SU-DHL-6 (cell line): ENCODE data around the gene LIN7B.
"Not testable (repeated sequence)": the region's sequence is repeated elsewhere in the genome, so short reads cannot be mapped to it uniquely, and the experiment has no call there.

Source experiments
- H2AFZ ChIP-seq: fragments of 200-600 bp; sonication (generic); 2 replicates; pipeline ENCODE4 v1.6.1; 2014; ENCODE audit warnings: low read depth, mild to moderate bottlenecking, moderate library complexity, mixed read lengths, antibody characterized with exemption, low read length; ENCODE audit not compliant: severe bottlenecking
- H3F3A ChIP-seq: fragments of 200-600 bp; shearing (Covaris generic); 2 replicates; pipeline ENCODE4 v1.6.0; 2016; ENCODE audit warnings: antibody characterized with exemption, mild to moderate bottlenecking; ENCODE audit not compliant: insufficient read depth
- H3K27ac ChIP-seq: fragments of 200-600 bp; sonication (generic); 2 replicates; pipeline ENCODE4 v1.5.1; 2016; ENCODE audit warnings: low read depth, mild to moderate bottlenecking, low read length, moderate library complexity, mixed read lengths
- H3K27me3 ChIP-seq: fragments of 200-600 bp; sonication (generic), shearing (Covaris generic); 2 replicates; pipeline ENCODE4 v1.6.0; 2014; ENCODE audit warnings: mild to moderate bottlenecking, low read length
- H3K36me3 ChIP-seq: fragments of 200-600 bp; sonication (generic); 2 replicates; pipeline ENCODE4 v1.6.1; 2014; ENCODE audit warnings: mild to moderate bottlenecking, low read length, mixed read lengths
- H3K4me2 ChIP-seq: fragments of 300-600, 200-600 bp; shearing (Covaris generic), sonication (generic); 2 replicates; pipeline ENCODE4 v1.6.0; 2014; ENCODE audit warnings: low read length, low read depth, mild to moderate bottlenecking; ENCODE audit not compliant: poor library complexity, severe bottlenecking
- H3K4me3 ChIP-seq: fragments of 200-600 bp; sonication (generic); 2 replicates; pipeline ENCODE4 v1.5.1; 2014; ENCODE audit warnings: antibody characterized with exemption, low read length, mild to moderate bottlenecking, mixed read lengths; ENCODE audit not compliant: insufficient read depth, poor library complexity, severe bottlenecking
- H3K79me2 ChIP-seq: fragments of 200-600 bp; sonication (generic); 2 replicates; pipeline ENCODE4 v1.6.1; 2014; ENCODE audit warnings: mild to moderate bottlenecking, low read length, moderate library complexity; ENCODE audit not compliant: insufficient read depth
- H3K9ac ChIP-seq: fragments of 200-600 bp; sonication (generic); 2 replicates; pipeline ENCODE4 v1.7.0; 2014; ENCODE audit warnings: mild to moderate bottlenecking, low read length
- H3K9me2 ChIP-seq: fragments of 200-600 bp; sonication (generic); replicated peaks from 2 replicates; pipeline ENCODE4 v1.6.1; 2014; ENCODE audit warnings: low read length; ENCODE audit not compliant: insufficient read depth
- H3K9me3 ChIP-seq: fragments of 200-600 bp; sonication (generic); 2 replicates; pipeline ENCODE4 v1.6.1; 2014; ENCODE audit warnings: low read length, mixed read lengths; ENCODE audit not compliant: insufficient read depth
- H4K20me1 ChIP-seq: fragments of 200-600 bp; sonication (generic); 2 replicates; pipeline ENCODE4 v1.6.1; 2014; ENCODE audit warnings: low read depth, mild to moderate bottlenecking, antibody characterized with exemption, low read length, moderate library complexity, mixed read lengths
- EZH2phosphoT487 ChIP-seq: fragments of 200-600 bp; sonication (generic), shearing (Covaris generic); conservative IDR thresholded peaks from 2 replicates; pipeline ENCODE4 v1.6.1; 2018; ENCODE audit warnings: mild to moderate bottlenecking, antibody characterized with exemption, low read length, moderate library complexity, mixed read lengths
- TF ChIP-seq, protein P1 (sequence below): fragments of 200-600 bp; sonication (generic); IDR thresholded peaks from one replicate; pipeline ENCODE4 v1.5.1; 2017; ENCODE audit warnings: antibody characterized with exemption, mild to moderate bottlenecking, low read length, moderate library complexity; ENCODE audit not compliant: insufficient read depth, poor library complexity, severe bottlenecking

LIN7B gene

DNA sequence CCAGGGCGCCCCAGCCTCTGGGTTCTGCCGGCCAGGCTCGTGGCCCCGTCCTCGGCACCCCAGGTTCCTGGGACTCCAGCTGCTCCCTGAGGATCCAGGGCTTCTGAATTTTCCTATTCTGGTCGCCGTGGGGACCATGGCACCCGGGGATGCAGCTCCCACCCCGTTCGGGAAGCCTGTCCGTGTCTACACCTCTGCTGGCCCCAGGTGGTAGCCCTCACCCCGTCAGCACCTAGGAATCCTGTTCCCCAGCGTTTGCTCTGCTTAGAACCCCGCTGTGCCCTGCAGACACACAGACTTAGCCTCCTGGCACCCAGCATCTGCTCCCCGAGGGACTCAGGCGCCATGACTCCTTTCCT is 6.1 kb downstream of the LIN7B start:
- H3K9me3 ChIP-seq = no peaks in the 10 kb centered on the region
- no peak overlapping the region for H3K27ac ChIP-seq
- no peaks in the 10 kb centered on the region for H4K20me1 ChIP-seq
- peaks cover 4% of the 10 kb centered on the region; the same call in 1 of the 2 replicates for H3F3A ChIP-seq
- peak overlapping the region; percentile 72 for H3K4me2 ChIP-seq
- peak overlapping the region; percentile 55 for H2AFZ ChIP-seq
- H3K9ac ChIP-seq = peak overlapping the region; percentile 74; the same call in 1 of the 2 replicates
- peak overlapping the region; percentile 64 for H3K4me3 ChIP-seq
- H3K9me2 ChIP-seq = no peaks in the 10 kb centered on the region
- no peaks in the 10 kb centered on the region for H3K79me2 ChIP-seq
- no peaks in the 10 kb centered on the region for H3K27me3 ChIP-seq
- TF ChIP-seq EZH2phosphoT487 = no peak
- TF ChIP-seq, protein P1, sequence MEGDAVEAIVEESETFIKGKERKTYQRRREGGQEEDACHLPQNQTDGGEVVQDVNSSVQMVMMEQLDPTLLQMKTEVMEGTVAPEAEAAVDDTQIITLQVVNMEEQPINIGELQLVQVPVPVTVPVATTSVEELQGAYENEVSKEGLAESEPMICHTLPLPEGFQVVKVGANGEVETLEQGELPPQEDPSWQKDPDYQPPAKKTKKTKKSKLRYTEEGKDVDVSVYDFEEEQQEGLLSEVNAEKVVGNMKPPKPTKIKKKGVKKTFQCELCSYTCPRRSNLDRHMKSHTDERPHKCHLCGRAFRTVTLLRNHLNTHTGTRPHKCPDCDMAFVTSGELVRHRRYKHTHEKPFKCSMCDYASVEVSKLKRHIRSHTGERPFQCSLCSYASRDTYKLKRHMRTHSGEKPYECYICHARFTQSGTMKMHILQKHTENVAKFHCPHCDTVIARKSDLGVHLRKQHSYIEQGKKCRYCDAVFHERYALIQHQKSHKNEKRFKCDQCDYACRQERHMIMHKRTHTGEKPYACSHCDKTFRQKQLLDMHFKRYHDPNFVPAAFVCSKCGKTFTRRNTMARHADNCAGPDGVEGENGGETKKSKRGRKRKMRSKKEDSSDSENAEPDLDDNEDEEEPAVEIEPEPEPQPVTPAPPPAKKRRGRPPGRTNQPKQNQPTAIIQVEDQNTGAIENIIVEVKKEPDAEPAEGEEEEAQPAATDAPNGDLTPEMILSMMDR = no peak
- H3K36me3 ChIP-seq = no peaks in the 10 kb centered on the region

DNA sequence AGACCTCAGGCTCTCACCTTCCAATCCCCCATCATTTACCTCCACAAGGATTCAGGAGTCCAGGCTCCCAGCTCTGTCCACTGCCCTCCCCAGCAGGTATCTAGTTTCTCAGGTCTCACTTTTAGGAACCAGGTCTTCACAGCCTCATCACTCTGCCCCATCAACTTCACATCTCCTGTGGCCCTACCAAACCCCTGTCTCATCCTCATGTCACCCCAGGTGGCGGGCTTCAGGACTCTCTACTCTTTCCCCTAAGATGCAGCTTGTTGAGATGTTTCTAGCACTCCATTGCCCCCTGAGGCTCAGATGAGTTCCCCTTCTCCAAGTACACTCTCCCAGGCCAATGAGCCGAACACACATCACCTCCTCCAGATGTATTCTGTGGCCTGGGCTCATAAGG is 6.7 kb downstream of the LIN7B start:
- TF ChIP-seq, protein P1 = no peak
- TF ChIP-seq EZH2phosphoT487 = no peak
- Histone ChIP-seq H3K27me3 (no peaks in the 10 kb centered on the region), H3K4me3 (no peak overlapping the region), H3F3A (0 out of 2 replicates have a peak, but pooled peaks cover 4% of the 10 kb centered on the region), H3K36me3 (no peaks in the 10 kb centered on the region), H3K27ac (no peak overlapping the region), H3K9me2 (no peaks in the 10 kb centered on the region), H3K79me2 (no peaks in the 10 kb centered on the region), H4K20me1 (no peaks in the 10 kb centered on the region), H3K9me3 (no peaks in the 10 kb centered on the region), H2AFZ (no peak overlapping the region), H3K9ac (no peak overlapping the region), H3K4me2 (no peak overlapping the region)

DNA sequence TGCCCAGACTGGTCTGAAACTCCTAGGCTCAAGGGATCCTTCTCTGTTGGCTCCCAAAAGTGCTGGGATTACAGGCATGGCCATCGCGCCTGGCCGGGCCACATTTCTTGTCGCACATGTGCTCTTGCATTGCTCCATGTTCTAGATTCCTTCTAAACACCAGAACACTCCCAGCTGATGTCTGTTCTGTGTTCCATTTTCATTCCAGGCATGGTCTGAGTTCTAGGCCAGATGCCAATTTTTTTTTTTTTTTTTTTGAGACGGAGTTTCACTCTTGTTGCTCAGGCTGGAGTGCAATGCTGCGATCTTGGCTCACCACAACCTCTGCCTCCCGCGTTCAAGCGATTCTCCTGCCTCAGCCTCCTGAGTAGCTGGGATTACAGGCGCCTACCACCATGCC is 7.7 kb downstream of the LIN7B start:
- not testable (repeated sequence) for H3F3A ChIP-seq, H2AFZ ChIP-seq, H4K20me1 ChIP-seq, H3K27ac ChIP-seq, H3K79me2 ChIP-seq, H3K9me2 ChIP-seq, H3K4me3 ChIP-seq, H3K36me3 ChIP-seq, H3K27me3 ChIP-seq, H3K9ac ChIP-seq, H3K9me3 ChIP-seq, H3K4me2 ChIP-seq

DNA sequence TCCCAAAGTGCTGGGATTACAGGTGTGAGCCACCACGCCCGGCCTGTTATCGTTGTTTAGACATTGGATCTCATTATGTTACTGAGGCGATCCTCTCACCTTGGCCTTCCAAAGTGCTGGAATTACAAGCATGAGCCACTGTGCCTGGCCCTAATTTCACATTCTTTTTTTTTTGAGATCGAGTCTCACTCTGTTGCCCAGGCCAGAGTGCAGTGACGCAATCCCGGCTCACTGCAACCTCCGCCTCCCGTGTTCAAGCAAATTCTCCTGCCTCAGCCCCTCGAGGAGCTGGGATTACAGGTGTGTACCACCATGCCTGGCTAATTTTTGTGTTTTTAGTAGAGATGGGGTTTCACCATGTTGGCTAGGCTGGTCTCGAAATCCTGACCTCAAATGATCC is 9.1 kb downstream of the LIN7B start:
- H3K4me2 ChIP-seq, H3K27ac ChIP-seq, H3K36me3 ChIP-seq, H3K27me3 ChIP-seq, H3K79me2 ChIP-seq, H2AFZ ChIP-seq, H3K4me3 ChIP-seq, H3F3A ChIP-seq, H3K9me2 ChIP-seq, H3K9me3 ChIP-seq, H3K9ac ChIP-seq, H4K20me1 ChIP-seq: not testable (repeated sequence)
